Measurements from ENCODE around the gene RPTOR.

RPTOR gene

GRCh38 chr17:80751070-80751945, 206.7 kb downstream of the RPTOR start:
- no peaks in the 10 kb centered on the region for H3K9me3 ChIP-seq (ENCODE audit: control insufficient read depth, low read length)
- no peaks in the 10 kb centered on the region for H3K27me3 ChIP-seq (ENCODE audit: control insufficient read depth, insufficient read depth, low read length)
- H3K9ac ChIP-seq (ENCODE audit: low read length): no peak overlapping the region
- H3K36me3 ChIP-seq (ENCODE audit: control insufficient read depth, insufficient read depth, low read length): peaks cover 4% of the 10 kb centered on the region
- no peaks in the 10 kb centered on the region for H3K4me1 ChIP-seq (ENCODE audit: control insufficient read depth, insufficient read depth, low read length)
- no peak overlapping the region for H3K4me3 ChIP-seq (ENCODE audit: low read length)

GRCh38 chr17:80751946-80752581, 207.4 kb downstream of the RPTOR start:
- Histone ChIP-seq H3K4me3 (ENCODE audit: low read length) (no peak overlapping the region), H3K9ac (ENCODE audit: low read length) (no peak overlapping the region), H3K9me3 (ENCODE audit: control insufficient read depth, low read length) (no peaks in the 10 kb centered on the region), H3K27me3 (ENCODE audit: control insufficient read depth, insufficient read depth, low read length) (no peaks in the 10 kb centered on the region), H3K36me3 (ENCODE audit: control insufficient read depth, insufficient read depth, low read length) (peaks cover 4% of the 10 kb centered on the region), H3K4me1 (ENCODE audit: control insufficient read depth, insufficient read depth, low read length) (no peaks in the 10 kb centered on the region)

- Histone ChIP-seq H3K4me1 (ENCODE audit: control insufficient read depth, insufficient read depth, low read length) (no peaks in the 10 kb centered on the region), H3K4me3 (ENCODE audit: low read length) (no peak overlapping the region), H3K27me3 (ENCODE audit: control insufficient read depth, insufficient read depth, low read length) (no peaks in the 10 kb centered on the region), H3K9me3 (ENCODE audit: control insufficient read depth, low read length) (no peaks in the 10 kb centered on the region), H3K36me3 (ENCODE audit: control insufficient read depth, insufficient read depth, low read length) (peaks cover 4% of the 10 kb centered on the region), H3K9ac (ENCODE audit: low read length) (no peak overlapping the region)
Observed at GRCh38 chr17:80753685-80754345, 209.2 kb downstream of the RPTOR start.

DNA sequence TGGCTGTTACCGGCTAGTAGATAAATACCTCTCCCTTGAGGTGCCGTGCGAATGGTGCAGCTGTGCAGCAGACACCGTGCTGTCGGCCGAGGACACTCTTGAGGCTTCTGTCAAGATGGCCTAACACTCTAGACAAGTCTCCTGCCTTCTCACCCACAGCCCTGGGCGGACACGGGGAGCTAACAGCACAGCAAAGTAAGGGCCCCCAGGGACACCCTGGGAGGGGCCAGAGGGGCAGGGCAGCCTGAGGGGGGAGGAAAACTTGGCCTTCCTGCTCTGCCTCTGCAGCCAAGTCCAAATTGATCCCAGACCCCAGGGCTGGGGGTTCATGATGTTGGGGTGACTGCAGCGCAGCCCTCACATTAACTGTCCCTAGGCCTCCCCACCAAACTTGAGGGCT, 210.2 kb downstream of the RPTOR start:
- Histone ChIP-seq H3K9me3 (ENCODE audit: control insufficient read depth, low read length) (no peaks in the 10 kb centered on the region), H3K4me1 (ENCODE audit: control insufficient read depth, insufficient read depth, low read length) (no peaks in the 10 kb centered on the region), H3K36me3 (ENCODE audit: control insufficient read depth, insufficient read depth, low read length) (peaks cover 4% of the 10 kb centered on the region), H3K9ac (ENCODE audit: low read length) (no peak overlapping the region), H3K27me3 (ENCODE audit: control insufficient read depth, insufficient read depth, low read length) (no peaks in the 10 kb centered on the region), H3K4me3 (ENCODE audit: low read length) (no peak overlapping the region)

- H3K9ac ChIP-seq (ENCODE audit: low read length): no peak overlapping the region
- no peaks in the 10 kb centered on the region for H3K4me1 ChIP-seq (ENCODE audit: control insufficient read depth, insufficient read depth, low read length)
- H3K36me3 ChIP-seq (ENCODE audit: control insufficient read depth, insufficient read depth, low read length): peaks cover 4% of the 10 kb centered on the region
- H3K27me3 ChIP-seq (ENCODE audit: control insufficient read depth, insufficient read depth, low read length): no peaks in the 10 kb centered on the region
- no peaks in the 10 kb centered on the region for H3K9me3 ChIP-seq (ENCODE audit: control insufficient read depth, low read length)
- H3K4me3 ChIP-seq (ENCODE audit: low read length): no peak overlapping the region
Observed at GRCh38 chr17:80755650-80756405, 211.2 kb downstream of the RPTOR start.

DNA sequence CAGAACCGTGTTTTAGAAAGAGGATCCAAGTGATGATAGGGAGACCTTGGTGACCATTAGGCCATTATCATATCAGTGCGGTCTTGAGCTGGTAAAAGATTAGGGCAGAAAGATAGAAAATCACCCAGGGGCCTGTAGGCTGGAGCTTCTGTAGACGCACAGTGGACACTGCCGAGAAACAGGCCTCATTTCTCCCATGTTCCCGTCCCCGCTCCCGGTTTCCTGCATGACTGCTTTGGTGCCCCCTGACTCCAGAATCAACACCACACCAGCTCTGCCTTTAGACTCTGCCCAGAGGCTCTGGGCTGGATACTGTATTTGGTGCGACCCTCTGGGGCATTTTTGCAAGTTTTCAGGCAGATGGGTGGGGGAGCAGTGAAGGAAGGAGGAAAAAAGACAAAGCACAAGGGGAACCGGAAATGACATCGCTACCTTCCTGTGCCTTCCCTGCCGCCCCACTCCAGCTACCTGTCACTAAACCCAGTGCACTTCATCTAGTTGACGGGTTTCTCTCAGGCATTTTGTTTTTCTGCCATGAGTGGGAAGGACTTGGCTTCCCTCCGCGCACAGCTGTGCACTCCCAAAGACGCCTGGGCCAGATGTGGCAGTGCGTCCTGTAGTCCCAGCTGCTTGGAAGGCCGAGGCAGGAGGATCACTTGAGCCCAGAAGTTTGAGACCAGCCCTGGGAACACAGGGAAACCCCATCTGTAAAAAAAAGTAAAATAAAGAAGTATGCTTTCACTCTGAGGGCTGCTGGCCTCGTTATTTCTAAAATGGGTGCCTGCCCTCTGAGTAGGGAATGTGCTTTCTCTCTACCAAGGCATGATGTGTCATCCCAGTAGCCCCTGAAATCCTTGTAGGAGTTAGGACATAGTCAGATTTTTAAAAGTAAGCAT, 214.1 kb downstream of the RPTOR start:
- Histone ChIP-seq H3K4me3 (ENCODE audit: low read length) (no peak overlapping the region), H3K9me3 (ENCODE audit: control insufficient read depth, low read length) (no peaks in the 10 kb centered on the region), H3K27me3 (ENCODE audit: control insufficient read depth, insufficient read depth, low read length) (no peaks in the 10 kb centered on the region), H3K36me3 (ENCODE audit: control insufficient read depth, insufficient read depth, low read length) (peaks cover 4% of the 10 kb centered on the region), H3K4me1 (ENCODE audit: control insufficient read depth, insufficient read depth, low read length) (no peaks in the 10 kb centered on the region), H3K9ac (ENCODE audit: low read length) (no peak overlapping the region)

- Histone ChIP-seq H3K36me3 (ENCODE audit: control insufficient read depth, insufficient read depth, low read length) (peaks cover 4% of the 10 kb centered on the region), H3K4me1 (ENCODE audit: control insufficient read depth, insufficient read depth, low read length) (no peaks in the 10 kb centered on the region), H3K9ac (ENCODE audit: low read length) (no peak overlapping the region), H3K9me3 (ENCODE audit: control insufficient read depth, low read length) (no peaks in the 10 kb centered on the region), H3K27me3 (ENCODE audit: control insufficient read depth, insufficient read depth, low read length) (no peaks in the 10 kb centered on the region), H3K4me3 (ENCODE audit: low read length) (no peak overlapping the region)
Observed at GRCh38 chr17:80759377-80759673, 214.7 kb downstream of the RPTOR start.

DNA sequence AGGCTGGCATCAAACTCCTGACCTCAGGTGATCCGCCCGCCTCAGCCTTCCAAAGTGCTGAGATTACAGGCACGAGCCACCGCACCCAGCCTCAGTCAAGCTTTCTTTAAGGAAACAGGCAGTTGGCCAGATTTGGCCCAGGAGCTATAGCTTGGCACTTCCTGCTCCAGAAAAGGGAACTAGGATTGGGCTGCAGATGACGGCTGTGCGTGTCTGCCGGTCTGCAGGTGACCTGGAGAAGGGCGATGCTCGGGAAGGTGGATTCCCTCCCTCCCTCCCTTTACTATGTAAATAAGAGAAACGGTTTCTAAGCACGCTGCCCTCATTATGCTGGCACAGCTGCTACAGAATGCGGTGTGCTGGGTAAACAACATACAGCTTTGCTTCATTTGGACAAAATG, 215.9 kb downstream of the RPTOR start:
- Histone ChIP-seq H3K9ac (ENCODE audit: low read length) (no peak overlapping the region), H3K4me1 (ENCODE audit: control insufficient read depth, insufficient read depth, low read length) (no peaks in the 10 kb centered on the region), H3K9me3 (ENCODE audit: control insufficient read depth, low read length) (no peaks in the 10 kb centered on the region), H3K36me3 (ENCODE audit: control insufficient read depth, insufficient read depth, low read length) (no peaks in the 10 kb centered on the region), H3K4me3 (ENCODE audit: low read length) (no peak overlapping the region), H3K27me3 (ENCODE audit: control insufficient read depth, insufficient read depth, low read length) (no peaks in the 10 kb centered on the region)

DNA sequence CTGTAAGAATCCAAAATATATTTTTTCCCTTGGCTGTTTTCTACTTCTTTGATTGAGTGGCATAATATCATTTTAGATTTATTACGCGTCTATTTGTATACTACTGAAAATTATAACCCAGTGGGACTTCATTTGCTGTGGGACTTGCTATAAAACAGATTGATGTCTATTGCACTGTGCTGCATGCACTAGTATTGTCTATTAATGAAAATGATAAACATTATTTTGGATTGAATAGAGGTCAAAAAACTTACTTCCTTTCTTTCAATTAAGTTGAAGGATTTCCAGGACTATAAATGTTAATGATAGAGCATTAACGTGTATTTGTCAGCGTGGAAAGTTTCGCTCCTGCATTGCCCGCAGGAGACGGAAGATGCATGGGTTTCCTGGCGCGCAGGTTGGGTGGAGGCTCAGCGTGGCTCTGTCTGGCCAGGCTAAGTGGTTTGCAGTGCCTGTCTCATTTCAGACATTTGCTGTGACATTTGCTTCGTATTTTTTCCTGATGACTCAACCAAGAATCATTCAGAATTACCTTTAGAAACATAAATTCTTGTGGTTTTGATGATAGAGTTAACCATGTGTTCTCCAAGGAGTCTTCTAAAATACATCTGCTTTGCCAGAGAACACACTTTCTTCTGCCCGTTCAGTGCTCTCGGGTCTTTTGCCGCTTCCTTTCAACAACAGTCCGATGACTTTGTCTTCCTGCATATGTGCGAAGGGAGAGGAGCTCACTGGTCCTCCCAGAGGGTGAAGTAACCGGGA, 216.7 kb downstream of the RPTOR start:
- Histone ChIP-seq H3K9ac (ENCODE audit: low read length) (no peak overlapping the region), H3K4me1 (ENCODE audit: control insufficient read depth, insufficient read depth, low read length) (no peaks in the 10 kb centered on the region), H3K36me3 (ENCODE audit: control insufficient read depth, insufficient read depth, low read length) (no peaks in the 10 kb centered on the region), H3K4me3 (ENCODE audit: low read length) (no peak overlapping the region), H3K9me3 (ENCODE audit: control insufficient read depth, low read length) (no peaks in the 10 kb centered on the region), H3K27me3 (ENCODE audit: control insufficient read depth, insufficient read depth, low read length) (no peaks in the 10 kb centered on the region)

- H3K4me3 ChIP-seq (ENCODE audit: low read length): no peak overlapping the region
- H3K9ac ChIP-seq (ENCODE audit: low read length): no peak overlapping the region
- H3K27me3 ChIP-seq (ENCODE audit: control insufficient read depth, insufficient read depth, low read length): no peaks in the 10 kb centered on the region
- no peaks in the 10 kb centered on the region for H3K9me3 ChIP-seq (ENCODE audit: control insufficient read depth, low read length)
- no peaks in the 10 kb centered on the region for H3K4me1 ChIP-seq (ENCODE audit: control insufficient read depth, insufficient read depth, low read length)
- no peaks in the 10 kb centered on the region for H3K36me3 ChIP-seq (ENCODE audit: control insufficient read depth, insufficient read depth, low read length)
Observed at GRCh38 chr17:80762076-80762475, 217.4 kb downstream of the RPTOR start.
